Prostate gland (tissue), 2 donors: ENCODE measurements around the gene ZP1.

Experiments
- CTCF ChIP-seq, 4 experiments: fragments of 200-600 bp in 2 of 4; fragments of 450-650 bp in 2 of 4; sonication (generic) in 2 of 4; IDR thresholded peaks; 1 replicate in 3 of 4; 2 replicates in 1 of 4; pipeline ENCODE4 v1.5.1; 2016 to 2019; ENCODE audit warnings: antibody characterized with exemption in 4 of 4, mild to moderate bottlenecking in 2 of 4, moderate library complexity in 2 of 4
- POLR2AphosphoS5 ChIP-seq: sonication (generic); formaldehyde crosslinking; IDR thresholded peaks from one replicate; pipeline ENCODE4 v1.6.1; 2017; ENCODE audit warnings: antibody characterized with exemption

DNA sequence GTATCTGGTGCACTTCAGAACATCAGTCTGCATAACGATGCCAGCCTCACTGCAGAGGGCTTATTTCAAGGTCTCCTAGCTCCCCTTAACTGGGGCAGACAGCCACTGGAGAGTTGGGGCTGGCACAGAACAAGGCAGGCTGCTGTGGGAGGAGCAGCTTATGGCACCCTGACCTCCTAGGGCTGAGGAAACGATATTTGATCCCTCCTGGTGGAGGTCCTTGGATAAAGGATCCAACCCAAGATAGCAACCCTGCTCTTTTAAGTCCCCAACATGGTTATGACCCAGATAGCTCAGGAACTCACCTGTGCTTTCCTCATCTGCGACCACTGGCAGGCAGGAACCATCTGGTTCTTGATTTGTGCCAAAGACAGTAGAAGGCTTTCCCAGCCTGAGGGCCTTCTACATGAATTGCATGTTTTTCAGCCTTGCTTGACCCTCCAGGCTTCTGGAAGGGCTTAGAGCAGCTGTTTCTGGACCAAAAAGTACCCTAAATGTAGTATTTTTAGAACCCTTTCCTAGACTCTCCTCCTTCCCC is 49.4 kb downstream of the ZP1 start:
- TF ChIP-seq CTCF (IDR thresholded peaks at IDR 0.05): no peak
- no peak for TF ChIP-seq POLR2AphosphoS5
